ENCODE measurements around the gene LFNG.
"Not testable (repeated sequence)": the region's sequence is repeated elsewhere in the genome, so short reads cannot be mapped to it uniquely, and the experiment has no call there.

The LFNG gene

GRCh38 chr7:2530071-2530987 lies 10.8 kb downstream of the LFNG start:
- peak; percentile 93 to 96 for DNase-seq

DNA sequence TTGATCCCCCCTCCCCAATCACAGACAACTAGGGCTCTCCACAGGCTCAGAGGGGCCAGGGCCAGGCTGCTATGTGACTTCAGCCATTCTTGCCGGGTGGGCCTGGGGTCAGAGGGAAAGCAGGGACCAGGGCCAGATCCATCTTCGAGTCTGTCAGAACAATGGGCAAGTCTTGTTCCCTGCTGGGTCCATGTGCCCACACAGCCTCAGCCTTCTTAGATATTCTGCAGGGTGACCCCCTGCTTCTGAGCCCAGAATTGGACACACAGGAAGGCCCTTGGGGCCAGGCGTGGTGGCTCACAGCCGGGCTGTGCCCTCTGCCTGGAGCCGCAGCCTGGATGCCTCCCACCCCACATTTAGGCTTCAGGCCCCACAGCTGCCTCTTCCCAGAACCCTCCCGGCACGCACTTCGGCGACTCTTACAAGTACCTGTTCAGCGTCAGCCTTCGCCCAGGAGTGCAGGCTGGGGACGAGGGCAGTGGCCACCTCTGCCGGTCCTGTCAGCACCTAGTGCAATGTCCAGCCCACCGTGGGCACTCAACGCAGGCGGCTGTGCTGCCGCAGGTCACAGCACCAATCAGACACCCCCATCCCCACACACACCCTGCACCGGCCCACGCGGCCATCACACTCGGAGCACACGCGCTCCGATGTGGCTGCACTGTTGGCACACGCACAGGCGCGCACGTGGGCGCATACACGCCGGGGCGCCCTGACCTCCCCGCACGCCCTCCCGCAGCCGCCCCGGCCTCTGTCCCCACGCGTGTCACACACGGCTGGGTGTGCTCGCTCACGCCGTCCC lies 11.6 kb downstream of the LFNG start:
- DNase-seq, result not testable (repeated sequence)

GRCh38 chr7:2531796-2532110 lies 12.2 kb downstream of the LFNG start:
- not testable (repeated sequence) for DNase-seq

DNA sequence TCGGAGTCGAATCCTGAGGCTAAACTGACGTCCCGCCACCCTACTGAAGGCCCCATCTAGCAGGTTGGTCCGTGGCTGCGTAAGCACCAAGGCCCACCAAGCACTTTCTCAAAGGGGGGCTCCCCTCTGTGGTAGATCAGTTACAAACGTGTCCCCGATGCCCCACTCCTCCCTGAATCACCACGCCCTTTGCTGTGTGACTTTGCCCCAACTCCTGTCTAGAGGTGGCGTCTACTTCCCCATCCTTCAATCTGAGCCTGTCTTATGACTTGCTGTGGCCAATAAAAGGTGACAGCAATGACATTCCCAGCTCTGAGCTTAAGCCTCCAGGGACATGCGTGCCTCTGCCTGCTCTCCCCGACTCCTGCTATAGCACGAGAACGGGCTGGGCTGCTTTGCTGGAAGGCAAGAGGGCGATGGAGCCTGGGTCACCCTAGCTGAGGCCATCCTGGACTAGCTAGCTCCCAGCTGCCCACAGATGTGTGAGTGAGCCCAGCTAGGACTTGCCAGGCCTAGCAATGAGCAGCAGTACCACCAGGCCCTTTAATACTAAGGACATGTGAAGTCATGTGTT lies 12.7 kb downstream of the LFNG start:
- DNase-seq, result peak; percentile 26 to 36

- DNase-seq, result not testable (repeated sequence)
These were observed 13.2 kb downstream of the LFNG start for GRCh38 chr7:2532816-2533215.

DNA sequence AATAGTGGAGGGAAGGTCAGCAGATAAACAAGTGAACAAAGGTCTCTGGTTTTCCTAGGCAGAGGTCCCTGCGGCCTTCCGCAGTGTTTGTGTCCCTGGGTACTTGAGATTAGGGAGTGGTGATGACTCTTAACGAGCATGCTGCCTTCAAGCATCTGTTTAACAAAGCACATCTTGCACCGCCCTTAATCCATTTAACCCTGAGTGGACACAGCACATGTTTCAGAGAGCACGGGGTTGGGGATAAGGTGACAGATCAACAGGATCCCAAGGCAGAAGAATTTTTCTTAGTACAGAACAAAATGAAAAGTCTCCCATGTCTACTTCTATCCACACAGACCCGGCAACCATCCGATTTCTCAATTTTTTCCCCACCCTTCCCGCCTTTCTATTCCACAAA lies 14.0 kb downstream of the LFNG start:
- DNase-seq, result not testable (repeated sequence)

DNA sequence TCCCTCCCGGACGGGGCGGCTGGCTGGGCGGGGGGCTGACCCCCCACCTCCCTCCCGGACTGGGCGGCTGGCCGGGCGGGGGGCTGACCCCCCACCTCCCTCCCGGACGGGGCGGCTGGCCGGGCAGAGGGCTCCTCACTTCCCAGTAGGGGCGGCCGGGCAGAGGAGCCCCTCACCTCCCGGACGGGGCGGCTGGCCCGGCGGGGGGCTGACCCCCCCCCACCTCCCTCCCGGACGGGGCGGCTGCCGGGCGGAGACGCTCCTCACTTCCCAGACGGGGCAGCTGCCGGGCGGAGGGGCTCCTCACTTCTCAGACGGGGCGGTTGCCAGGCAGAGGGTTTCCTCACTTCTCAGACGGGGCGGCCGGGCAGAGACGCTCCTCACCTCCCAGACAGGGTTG lies 14.6 kb downstream of the LFNG start:
- DNase-seq, result not testable (repeated sequence)

GRCh38 chr7:2535872-2536627 lies 16.5 kb downstream of the LFNG start:
- DNase-seq, result not testable (repeated sequence)

- no peak for DNase-seq
These were observed 18.6 kb downstream of the LFNG start for GRCh38 chr7:2537981-2538851.

GRCh38 chr7:2539031-2539911 lies 19.7 kb downstream of the LFNG start:
- DNase-seq, result no peak

DNA sequence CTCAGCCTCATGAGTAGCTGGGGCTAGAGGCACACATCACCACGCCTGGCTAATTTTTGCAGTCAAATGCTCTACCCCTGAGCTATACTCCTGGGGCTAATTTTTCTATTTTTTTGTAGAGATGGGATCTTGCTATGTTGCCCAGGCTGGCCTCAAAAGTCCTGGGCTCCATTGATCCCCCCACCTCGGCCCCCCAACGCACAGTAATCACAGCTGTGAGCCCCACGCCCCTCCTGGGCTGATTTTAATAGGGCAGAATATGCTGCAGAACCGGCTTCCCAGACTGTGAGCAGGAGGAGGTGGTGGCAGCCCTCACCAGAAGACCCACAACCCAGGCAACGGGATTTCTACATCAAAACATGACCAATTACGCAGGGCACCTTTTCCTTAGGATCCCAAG lies 20.6 kb downstream of the LFNG start:
- DNase-seq, result no peak

DNA sequence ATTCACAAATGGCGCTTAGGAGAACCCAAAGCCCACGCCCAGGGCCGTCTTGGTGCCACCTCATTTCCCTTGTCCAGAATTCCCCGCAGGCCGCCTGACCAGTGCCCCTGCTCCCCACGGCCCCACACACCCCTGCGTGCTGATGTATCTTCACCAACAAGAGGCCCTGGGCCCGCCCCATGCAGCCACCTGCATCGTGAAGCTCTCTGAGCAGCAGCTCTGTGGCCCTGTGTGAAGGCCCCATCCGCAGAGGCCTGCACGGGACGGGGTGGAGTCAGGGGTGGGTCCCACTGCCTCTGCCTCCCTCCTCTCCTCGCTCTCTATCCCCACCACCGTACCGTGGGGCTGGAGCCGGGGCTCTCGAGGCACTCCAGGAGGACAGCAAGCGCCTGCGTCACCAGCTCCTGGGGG lies 21.1 kb downstream of the LFNG start:
- no peak for DNase-seq

DNA sequence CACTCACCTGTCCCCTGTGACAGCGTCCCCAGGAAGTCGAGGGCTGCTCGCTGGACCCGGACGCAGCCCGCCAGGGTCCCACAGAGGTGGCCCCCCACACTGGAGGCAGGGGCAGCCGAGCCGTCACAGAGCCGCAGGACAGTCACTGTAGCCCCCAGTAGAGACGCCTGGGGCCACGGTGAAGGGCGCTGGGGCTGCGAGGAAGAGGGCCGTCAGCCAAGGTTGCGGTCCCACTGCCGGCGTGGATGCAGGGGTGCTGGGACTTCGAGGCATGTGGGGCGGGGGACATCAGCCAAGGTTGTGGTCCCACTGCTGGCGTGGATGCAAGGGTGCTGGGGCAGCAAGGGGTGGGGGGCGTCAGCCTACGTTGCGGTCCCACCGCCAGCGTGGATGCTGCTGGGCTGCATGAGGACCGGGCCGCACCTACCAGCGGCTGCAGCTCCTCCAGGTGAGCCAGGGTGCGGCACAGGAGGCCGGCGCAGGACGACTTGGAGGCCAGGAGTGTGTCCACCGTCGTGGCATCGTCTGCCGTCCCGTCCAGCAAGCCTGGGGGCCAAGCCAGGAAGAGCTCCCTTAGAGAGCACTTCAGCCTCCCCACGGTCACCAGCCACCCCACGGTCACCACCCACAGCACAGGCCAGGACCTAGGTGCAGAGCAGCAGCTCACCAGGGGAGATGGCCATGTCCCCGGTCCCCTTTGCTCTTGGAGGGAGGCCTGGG lies 21.9 kb downstream of the LFNG start:
- DNase-seq, result no peak

DNA sequence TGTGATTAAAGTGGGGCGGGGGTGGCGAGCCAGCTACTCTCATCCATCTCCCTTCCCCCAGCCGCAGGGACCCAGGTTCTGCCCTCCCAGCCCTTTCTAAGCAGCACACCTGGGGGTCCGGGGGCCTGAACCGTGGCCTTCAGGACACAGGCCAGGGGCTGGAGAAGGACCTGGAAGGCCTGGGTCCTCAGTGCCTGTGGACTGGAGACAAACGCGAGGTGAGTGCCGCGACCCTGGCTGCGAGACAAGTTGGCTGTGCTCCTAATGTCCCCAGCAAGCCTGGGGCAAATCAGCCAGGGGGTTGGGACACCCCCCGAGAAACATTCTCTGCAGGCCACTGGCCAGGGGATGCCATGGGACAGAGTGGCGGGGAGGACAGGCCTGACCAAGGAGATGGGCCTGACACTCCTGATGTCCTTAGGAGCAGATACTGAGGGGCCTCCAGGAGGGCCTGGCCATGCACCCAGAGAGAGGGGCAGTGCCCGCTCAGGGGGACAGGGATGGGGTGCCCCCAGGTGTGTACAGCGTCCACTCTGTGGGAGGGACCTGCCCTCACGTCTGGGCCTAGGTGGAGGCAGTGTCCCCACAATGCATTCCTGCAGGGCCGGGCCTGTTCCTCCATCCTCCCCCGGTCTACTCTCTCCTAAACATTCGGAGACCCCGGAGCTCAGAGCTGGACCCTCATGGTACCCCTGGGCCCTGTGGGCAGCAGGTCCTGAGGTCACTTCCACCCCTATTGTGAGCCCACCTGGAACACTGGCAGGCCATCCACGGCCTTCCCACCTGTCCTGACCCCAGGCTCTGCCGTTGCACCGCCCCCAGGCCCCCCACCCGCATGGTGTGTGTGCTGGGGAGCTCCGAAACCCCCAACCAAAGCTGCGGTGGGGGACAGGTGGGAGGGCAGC lies 22.7 kb downstream of the LFNG start:
- DNase-seq, result no peak

DNA sequence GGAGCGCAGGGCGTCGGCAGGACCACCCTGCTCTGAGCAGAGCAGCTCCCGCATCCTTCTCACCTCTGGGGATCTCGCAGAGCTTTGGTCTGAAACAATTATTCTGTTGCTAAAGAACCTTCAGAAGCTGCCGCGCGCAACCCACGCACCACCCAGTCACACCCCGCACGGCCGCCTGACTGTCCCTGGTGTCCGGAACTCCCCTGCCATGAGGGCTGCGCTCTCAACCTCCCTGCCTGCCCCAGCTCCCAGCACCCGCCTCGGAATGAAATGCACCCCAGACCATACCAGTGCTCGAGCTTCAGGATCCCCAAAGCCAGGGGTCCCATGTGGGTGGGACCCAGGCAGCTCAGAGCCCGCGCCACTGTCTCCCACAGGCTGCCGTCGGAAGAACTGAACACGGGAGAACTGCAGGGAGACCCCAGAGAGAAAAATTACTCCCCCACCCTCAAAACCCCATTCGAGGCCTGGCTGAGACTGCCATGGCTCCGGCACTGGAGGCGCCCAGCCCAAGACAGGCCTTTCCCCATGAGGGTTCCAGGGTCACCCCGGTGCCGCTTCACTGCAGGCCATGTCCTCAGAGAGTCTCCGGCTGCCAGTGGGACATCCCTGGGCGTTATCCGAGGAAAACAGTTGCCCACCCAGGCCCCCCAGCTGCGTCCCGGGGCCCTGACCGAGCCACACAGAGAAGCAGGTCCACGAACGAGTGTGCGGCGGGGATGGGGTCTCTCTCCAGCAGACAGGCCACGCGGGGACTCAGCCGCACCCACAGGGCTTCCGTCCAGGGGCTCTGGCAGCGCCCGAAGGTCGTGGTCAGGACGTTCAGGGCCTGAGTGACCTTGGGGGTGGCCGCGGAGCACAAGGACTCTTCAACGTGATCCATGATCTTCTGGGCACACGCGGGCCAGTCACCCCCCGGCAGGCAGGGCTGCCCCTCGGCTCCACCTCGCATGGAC lies 23.6 kb downstream of the LFNG start:
- no peak for DNase-seq

DNA sequence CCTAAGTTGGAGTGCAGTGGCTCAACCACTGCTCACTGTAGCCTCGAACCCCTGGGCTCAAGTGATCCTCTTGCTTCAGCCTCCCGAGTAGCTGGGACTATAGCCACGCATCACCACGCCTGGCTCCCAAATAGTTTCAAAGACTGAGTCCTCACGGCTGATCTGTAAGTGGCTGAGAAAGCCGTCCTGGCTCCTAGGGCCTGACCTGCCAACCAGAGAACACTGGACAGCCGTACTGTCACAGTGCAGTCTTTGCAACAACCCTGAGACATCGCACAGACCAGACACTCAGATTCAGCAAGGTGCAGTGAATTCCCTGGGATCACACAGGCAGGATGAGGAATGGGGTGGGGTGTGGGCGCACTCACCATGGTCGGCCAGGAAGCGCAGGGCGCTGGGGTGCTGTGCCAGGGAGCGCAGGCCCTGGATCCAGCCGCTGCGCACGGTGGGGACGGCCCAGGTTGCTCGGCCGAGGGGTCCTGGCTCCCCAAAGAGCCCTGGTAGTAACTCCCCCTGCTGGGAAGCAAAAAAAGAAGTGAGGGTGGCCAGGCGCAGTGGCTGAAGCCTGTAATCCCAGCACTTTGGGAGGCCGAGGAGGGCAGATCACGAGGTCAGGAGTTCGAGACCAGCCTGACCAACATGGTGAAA lies 25.1 kb downstream of the LFNG start:
- no peak for DNase-seq

Measured in inflammatory macrophage (primary cell).